LHCN-M2 (cell line): ENCODE results near the gene HDAC4. TPM values are rescaled to one million over a fixed set of nuclear protein-coding genes. Genes with fewer than 3 reads are reported as not detected.

ENCODE experiments used
- DNase-seq: peaks from one replicate; pipeline ENCODE4 v3.0.0-alpha.2; 2012; ENCODE audit warnings: low read depth
- total RNA-seq: library from RNA; depleted of rRNA; stranded (reverse); fragments of >200 nt; gene quantifications from 2 replicates; pipeline ENCODE4 v1.2.3, GENCODE V29; 2014

HDAC4 gene
- total RNA-seq, 1 experiment from 2014 or later, result 26.8 TPM

GRCh38 chr2:239129147-239129920, 271.5 kb downstream of the HDAC4 start:
- DNase-seq, result no peak

- DNase-seq, result no peak
Observed at GRCh38 chr2:239128706-239129105, 272.1 kb downstream of the HDAC4 start.

- DNase-seq, result no peak
Observed at GRCh38 chr2:239127513-239127912, 273.3 kb downstream of the HDAC4 start.

GRCh38 chr2:239125726-239126675, 274.8 kb downstream of the HDAC4 start:
- no peak for DNase-seq

GRCh38 chr2:239124152-239124899, 276.5 kb downstream of the HDAC4 start:
- no peak for DNase-seq

- DNase-seq, result no peak
Observed at GRCh38 chr2:239122421-239123110, 278.3 kb downstream of the HDAC4 start.

- no peak for DNase-seq
Observed at GRCh38 chr2:239121600-239122012, 279.2 kb downstream of the HDAC4 start.

- DNase-seq, result no peak
Observed at GRCh38 chr2:239120664-239121063, 280.2 kb downstream of the HDAC4 start.

GRCh38 chr2:239119346-239120126, 281.3 kb downstream of the HDAC4 start:
- DNase-seq, result no peak

- DNase-seq, result no peak
Observed at GRCh38 chr2:239118675-239119211, 282.1 kb downstream of the HDAC4 start.

- DNase-seq, result no peak
Observed at GRCh38 chr2:239118264-239118663, 282.6 kb downstream of the HDAC4 start.

- no peak for DNase-seq
Observed at GRCh38 chr2:239117831-239118230, 283.0 kb downstream of the HDAC4 start.

- peak; percentile 25 for DNase-seq
Observed at GRCh38 chr2:239116456-239117246, 284.2 kb downstream of the HDAC4 start.

GRCh38 chr2:239115616-239116015, 285.2 kb downstream of the HDAC4 start:
- no peak for DNase-seq

GRCh38 chr2:239114616-239115265, 286.1 kb downstream of the HDAC4 start:
- no peak for DNase-seq

- peak; percentile 2 for DNase-seq
Observed at GRCh38 chr2:239114119-239114581, 286.7 kb downstream of the HDAC4 start.

GRCh38 chr2:239113615-239114014, 287.2 kb downstream of the HDAC4 start:
- DNase-seq, result no peak

- DNase-seq, result no peak
Observed at GRCh38 chr2:239113171-239113570, 287.6 kb downstream of the HDAC4 start.
